HepG2 (cell line): ENCODE data around the gene TATDN3. TPM values are rescaled to one million over a fixed set of nuclear protein-coding genes. Genes with fewer than 3 reads are reported as not detected.

Experiments
- ATAC-seq: fragments of 200-7000 bp; cut with Tn5 transposase; 3 replicates; pipeline ENCODE4 v1.9.1; 2020; ENCODE audit warnings: mild to moderate bottlenecking, moderate library complexity
- BruUV-seq: library from RNA; stranded (reverse); fragments of 400-500 nt; replicated peaks from 2 replicates; lab custom pipeline; 2021; lab: Mats Ljungman, UMichigan
- CTCF ChIA-PET: fragments of 300-600 bp; formaldehyde crosslinking; extraction: SDS; loops from one replicate; lab custom pipeline; 2021; ENCODE audit warnings: low total read pairs, inconsistent platforms, low intra/inter-chr PET ratio; lab: Yijun Ruan, JAX
- POLR2A ChIA-PET: fragments of 350-600 bp; sonication (Branson Sonifier 250); formaldehyde crosslinking; loops from one replicate; lab custom pipeline; 2020; ENCODE audit warnings: antibody characterized with exemption, inconsistent platforms; lab: Yijun Ruan, JAX
- DNase-seq: peaks from one replicate; pipeline ENCODE4 v3.0.0-alpha.2; 2015; ENCODE audit warnings: low spot score
- FAIRE-seq: peaks from 3 replicates; lab custom pipeline; 2011; peaks lifted over from hg19 to GRCh38; lab: Jason Lieb, UNC
- H2AFZ ChIP-seq: one replicate; pipeline ENCODE4 v1.6.1; 2011; ENCODE audit warnings: low read length, inconsistent platforms
- H3K27ac ChIP-seq: fragments of 300-600 bp; 3 replicates; pipeline ENCODE4 v1.8.0; 2011; ENCODE audit warnings: mixed run types, mild to moderate bottlenecking, mixed read lengths, low read length, inconsistent platforms; ENCODE audit not compliant: insufficient read depth; ENCODE audit errors: extremely low read length
- H3K27me3 ChIP-seq, 2 experiments: fragments of 200-600 bp in 1 of 2; 2 replicates in 1 of 2; 3 replicates in 1 of 2; pipeline versions ENCODE4 v1.6.0 to v1.8.0; 2011; ENCODE audit warnings: low read length in 2 of 2, mild to moderate bottlenecking in 2 of 2, moderate library complexity in 2 of 2, inconsistent platforms in 1 of 2; ENCODE audit not compliant: insufficient read depth in 2 of 2, control insufficient read depth in 1 of 2
- H3K36me3 ChIP-seq, 2 experiments: fragments of 200-600 bp in 1 of 2; replicated peaks in 1 of 2; 2 replicates in 1 of 2; 3 replicates in 1 of 2; pipeline versions ENCODE4 v1.5.1 to v1.8.0; 2011; ENCODE audit warnings: low read length in 2 of 2, inconsistent platforms in 1 of 2; ENCODE audit not compliant: insufficient read depth in 2 of 2, control insufficient read depth in 1 of 2
- H3K4me1 ChIP-seq: 2 replicates; pipeline ENCODE4 v1.5.1; 2012; ENCODE audit warnings: low read length, inconsistent platforms; ENCODE audit not compliant: insufficient read depth
- H3K4me2 ChIP-seq: 2 replicates; pipeline ENCODE4 v1.6.0; 2011; ENCODE audit warnings: low read depth, low read length, inconsistent platforms
- H3K4me3 ChIP-seq, 3 experiments: fragments of 200-600 bp in 1 of 3; sonication (generic), shearing (Covaris generic) in 1 of 3; replicated peaks in 1 of 3; 2 replicates each; pipeline ENCODE4 v1.5.1; 2011 to 2016; ENCODE audit warnings: low read length in 3 of 3, inconsistent platforms in 2 of 3, low read depth in 2 of 3, mild to moderate bottlenecking in 2 of 3, control low read depth in 1 of 3, mixed read lengths in 1 of 3; ENCODE audit not compliant: insufficient read depth in 1 of 3
- H3K79me2 ChIP-seq: one replicate; pipeline ENCODE4 v1.6.1; 2011; ENCODE audit warnings: low read length, inconsistent platforms; ENCODE audit not compliant: insufficient read depth
- H3K9ac ChIP-seq: 2 replicates; pipeline ENCODE4 v1.6.0; 2011; ENCODE audit warnings: mild to moderate bottlenecking, low read depth, low read length, inconsistent platforms; ENCODE audit not compliant: insufficient read depth
- H3K9me3 ChIP-seq: 2 replicates; pipeline ENCODE4 v1.5.1; 2012; ENCODE audit warnings: mild to moderate bottlenecking, low read length
- H4K20me1 ChIP-seq: 2 replicates; pipeline ENCODE4 v1.6.0; 2011; ENCODE audit warnings: inconsistent platforms, mild to moderate bottlenecking, low read length, moderate library complexity; ENCODE audit not compliant: insufficient read depth
- BRF2 ChIP-seq: sonication (generic); formaldehyde crosslinking; IDR thresholded peaks from 2 replicates; pipeline ENCODE4 v1.8.1; 2022; ENCODE audit warnings: mild to moderate bottlenecking, missing genetic modification reagents
- EED ChIP-seq: sonication (generic); formaldehyde crosslinking; IDR thresholded peaks from 2 replicates; pipeline ENCODE4 v1.5.0; 2020; ENCODE audit warnings: mild to moderate bottlenecking, missing genetic modification reagents
- ELF4 ChIP-seq: sonication (generic); formaldehyde crosslinking; IDR thresholded peaks from 2 replicates; pipeline ENCODE4 v1.5.0; 2020; ENCODE audit warnings: missing genetic modification reagents, mild to moderate bottlenecking, moderate library complexity, borderline replicate concordance
- FOXC1 ChIP-seq: sonication (generic); formaldehyde crosslinking; IDR thresholded peaks from 2 replicates; pipeline ENCODE4 v1.8.0; 2022; ENCODE audit warnings: mild to moderate bottlenecking, missing genetic modification reagents, borderline replicate concordance
- GABPB1 ChIP-seq: IDR thresholded peaks from 2 replicates; pipeline ENCODE4 v1.6.1; 2016; ENCODE audit warnings: mild to moderate bottlenecking, missing genetic modification reagents, moderate library complexity, missing compliant biosample characterization
- HDAC2 ChIP-seq: sonication (generic); formaldehyde crosslinking; IDR thresholded peaks from 2 replicates; pipeline ENCODE4 v1.4.0; 2020; ENCODE audit warnings: missing genetic modification reagents
- PBX3 ChIP-seq: sonication (generic); formaldehyde crosslinking; IDR thresholded peaks from 2 replicates; pipeline ENCODE4 v1.8.1; 2023; ENCODE audit warnings: missing genetic modification reagents, inconsistent platforms, borderline replicate concordance
- RXRB ChIP-seq: IDR thresholded peaks from 2 replicates; pipeline ENCODE4 v1.6.1; 2016; ENCODE audit warnings: borderline replicate concordance, missing genetic modification reagents, missing compliant biosample characterization
- SRSF1 ChIP-seq: fragments of 200-400 bp; formaldehyde crosslinking; optimal IDR thresholded peaks from 2 replicates; pipeline ENCODE3; 2017; ENCODE audit warnings: mild to moderate bottlenecking, low read depth, low read length, moderate library complexity
- ZNF121 ChIP-seq: sonication (generic); formaldehyde crosslinking; IDR thresholded peaks from 2 replicates; pipeline ENCODE4 v1.5.0; 2020; ENCODE audit warnings: mild to moderate bottlenecking, missing genetic modification reagents
- ZNF446 ChIP-seq: sonication (generic); formaldehyde crosslinking; IDR thresholded peaks from 2 replicates; pipeline ENCODE4 v1.5.0; 2020; ENCODE audit warnings: mild to moderate bottlenecking, missing genetic modification reagents
- ZNF510 ChIP-seq: sonication (generic); formaldehyde crosslinking; IDR thresholded peaks from 2 replicates; pipeline ENCODE4 v1.4.0; 2020; ENCODE audit warnings: low read depth, mild to moderate bottlenecking, missing genetic modification reagents
- ZNF552 ChIP-seq: sonication (generic); formaldehyde crosslinking; IDR thresholded peaks from 2 replicates; pipeline ENCODE4 v1.9.0; 2022; ENCODE audit warnings: missing genetic modification reagents, mild to moderate bottlenecking, borderline replicate concordance
- WGBS: methylation state at CpG from one replicate; pipeline ENCODE4 v1.1.6; 2017; ENCODE audit warnings: low lambda C conversion rate; 5-methylcytosine and 5-hydroxymethylcytosine counted together
- in situ Hi-C: cut with HindIII; loops from 2 replicates; pipeline ENCODE4 v1.10.0; 2017; ENCODE audit warnings: low pct_unique_long_range_greater_than_20kb; ENCODE audit not compliant: extremely low pct_ligation_motif_present
- intact Hi-C: fragments of 100-400 bp; cut with micrococcal nuclease; formaldehyde crosslinking; loops from one replicate; pipeline ENCODE4 v1.10.0; 2022; ENCODE audit not compliant: unreplicated experiment
- polyA plus RNA-seq, 8 experiments: library from polyadenylated mRNA; depleted of rRNA in 3 of 8; stranded (reverse) in 7 of 8; unstranded in 1 of 8; fragments of >200 nt; fragmentation: Illumina TruSeq in 4 of 8; extraction: Trizol in 4 of 8; gene quantifications; 2 replicates each; pipeline versions ENCODE4 v1.2.1 to v1.2.3, GENCODE V29; 2011 to 2016; ENCODE audit warnings: low read depth in 4 of 8, missing spikeins in 1 of 8, mixed read lengths in 1 of 8; ENCODE audit not compliant: insufficient read depth in 1 of 8
- total RNA-seq, 5 experiments: library from RNA; depleted of rRNA; stranded (reverse); fragments of >200 nt; fragmentation: Illumina TruSeq; extraction: Trizol; gene quantifications; 2 replicates each; pipeline ENCODE4 v1.2.3, GENCODE V29; 2016; ENCODE audit warnings: low read depth in 1 of 5
- TF ChIP-seq, protein P1 (sequence below): sonication (generic); formaldehyde crosslinking; IDR thresholded peaks from 2 replicates; pipeline ENCODE4 v1.5.0; 2020; ENCODE audit warnings: missing genetic modification reagents

TATDN3 gene
- total and polyA plus RNA-seq, 2 of the 13 experiments (the other 11 are each of a cell fraction or from before 2014, with no cell fraction given) = 7.3 to 8.6 TPM

DNA sequence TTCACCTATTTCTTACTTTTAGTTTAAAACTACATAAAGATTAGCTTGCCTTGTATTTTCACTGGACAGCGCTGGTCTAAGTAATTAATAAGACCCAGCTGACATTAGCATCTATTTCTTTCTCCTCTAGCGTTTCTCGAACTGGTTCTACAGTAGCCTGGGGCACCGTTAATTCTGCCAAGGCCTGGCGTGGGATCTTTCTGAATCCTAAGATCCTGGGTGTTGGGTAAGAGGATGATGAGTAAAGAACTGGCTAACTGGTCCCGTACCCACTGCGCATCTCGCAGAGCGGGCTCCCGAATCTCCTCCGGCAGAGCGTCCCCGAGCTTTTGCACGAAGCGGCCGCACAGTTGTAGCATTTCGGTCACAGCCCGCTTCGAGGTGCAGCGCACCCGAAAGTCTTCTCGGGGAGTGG lies 426 bp upstream of the TATDN3 start (continued):
- no peak for TF ChIP-seq BRF2 (CRISPR knock-in tag)
- peak; percentile 10; the same call in 1 of the 2 replicates for TF ChIP-seq ELF4 (CRISPR knock-in tag)
- peak; percentile 99 for TF ChIP-seq ZNF121 (CRISPR knock-in tag)
- no peak for TF ChIP-seq HDAC2 (CRISPR knock-in tag)
- no peak for TF ChIP-seq RXRB (CRISPR knock-in tag)
- TF ChIP-seq SRSF1 = peak; percentile 72
- TF ChIP-seq ZNF446 = no peak
- TF ChIP-seq ZNF510 (CRISPR knock-in tag) = no peak; the same call in 1 of the 2 replicates
- TF ChIP-seq PBX3 (CRISPR knock-in tag) = no peak
- 0 out of 2 replicates have a peak, but pooled peaks have one; percentile 72 for TF ChIP-seq GABPB1 (CRISPR knock-in tag)
- TF ChIP-seq, all 625 proteins: peak for 7

DNA sequence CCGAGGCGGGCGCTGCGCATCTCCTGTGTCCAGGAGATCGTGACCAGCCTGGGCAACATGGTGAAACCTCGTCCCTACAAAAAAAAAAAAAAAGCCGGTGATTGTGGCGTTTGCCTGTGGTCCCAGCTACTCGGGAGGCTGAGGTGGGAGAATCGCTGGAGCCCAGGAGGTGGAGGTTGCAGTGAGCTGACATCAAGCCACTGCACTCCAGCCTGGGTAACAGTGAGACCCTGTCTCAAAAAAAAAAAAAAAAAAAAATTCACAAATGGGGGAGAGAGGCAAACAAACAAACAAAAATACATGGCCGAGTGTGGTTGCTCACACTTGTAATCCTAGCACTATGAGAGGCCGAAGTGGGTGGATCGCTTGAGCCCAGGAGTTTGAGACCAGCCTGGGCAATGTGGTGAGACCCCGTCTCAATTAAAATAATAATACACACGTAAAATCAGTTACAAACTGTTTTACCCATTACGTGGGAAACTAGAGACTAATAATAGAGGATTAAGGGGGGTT lies 758 bp downstream of the TATDN3 start:
- Histone ChIP-seq H3K9ac (peak overlapping the region; percentile 95), H3K79me2 (peaks cover 29% of the 10 kb centered on the region), H2AFZ (no peak overlapping the region), H3K9me3 (no peaks in the 10 kb centered on the region), H3K4me1 (peaks cover 66% of the 10 kb centered on the region), H4K20me1 (no peaks in the 10 kb centered on the region; the same call in 1 of the 2 replicates), H3K4me2 (peak overlapping the region; percentile 93), H3K27me3 (no peaks in the 10 kb centered on the region; a peak in 1 of 5 replicates), H3K36me3 (peaks cover under 1 to 1% of the 10 kb centered on the region in 2 experiments; a peak in 2 of 5 replicates), H3K27ac (peak overlapping the region; percentile 100), H3K4me3 (peak overlapping the region; percentile 78 to 92 (median 88))
- FAIRE-seq (no peak), ATAC-seq (peak; percentile 46; the same call in 2 of the 3 replicates), DNase-seq (no peak)
- ChIA-PET POLR2A (interaction anchor here (1.0 to 5.9 kb wide), 12 partner anchors 8 to 757 kb away, joined by 3 to 80 read pairs (median 6); partner anchors contain the start of genes DTL, FLVCR1 and INTS7), CTCF (no interaction called here)
- intact Hi-C loops (loop anchor here (1.0 to 5.0 kb wide), 3 partner anchors 24 to 205 kb away; no protein-coding TSS in a partner anchor), in situ Hi-C loops (no loop called here)
- no TSS peak for BruUV-seq
- WGBS = 21% methylated on average over 16 of the region's 16 CpGs
- no peak for TF ChIP-seq FOXC1 (CRISPR knock-in tag)
- no peak for TF ChIP-seq ZNF552 (CRISPR knock-in tag)
- TF ChIP-seq EED (CRISPR knock-in tag) = no peak
- TF ChIP-seq, protein P1, sequence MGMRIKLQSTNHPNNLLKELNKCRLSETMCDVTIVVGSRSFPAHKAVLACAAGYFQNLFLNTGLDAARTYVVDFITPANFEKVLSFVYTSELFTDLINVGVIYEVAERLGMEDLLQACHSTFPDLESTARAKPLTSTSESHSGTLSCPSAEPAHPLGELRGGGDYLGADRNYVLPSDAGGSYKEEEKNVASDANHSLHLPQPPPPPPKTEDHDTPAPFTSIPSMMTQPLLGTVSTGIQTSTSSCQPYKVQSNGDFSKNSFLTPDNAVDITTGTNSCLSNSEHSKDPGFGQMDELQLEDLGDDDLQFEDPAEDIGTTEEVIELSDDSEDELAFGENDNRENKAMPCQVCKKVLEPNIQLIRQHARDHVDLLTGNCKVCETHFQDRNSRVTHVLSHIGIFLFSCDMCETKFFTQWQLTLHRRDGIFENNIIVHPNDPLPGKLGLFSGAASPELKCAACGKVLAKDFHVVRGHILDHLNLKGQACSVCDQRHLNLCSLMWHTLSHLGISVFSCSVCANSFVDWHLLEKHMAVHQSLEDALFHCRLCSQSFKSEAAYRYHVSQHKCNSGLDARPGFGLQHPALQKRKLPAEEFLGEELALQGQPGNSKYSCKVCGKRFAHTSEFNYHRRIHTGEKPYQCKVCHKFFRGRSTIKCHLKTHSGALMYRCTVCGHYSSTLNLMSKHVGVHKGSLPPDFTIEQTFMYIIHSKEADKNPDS = no peak
